Stimulated activated naive CD8-positive, alpha-beta T cell treated with anti-CD3 and anti-CD28 coated beads, Interleukin-15, amount 100 ng/mL, for 72 hours (primary cell): ENCODE measurements around the gene TMEM88.

Experiments used
- ATAC-seq: fragments of 150-1000 bp; cut with Tn5 transposase; 2 replicates; pipeline ENCODE4 v1.10.0; 2021; ENCODE audit warnings: mild to moderate bottlenecking, moderate library complexity
- DNase-seq, 2 donors: peaks; one replicate each; pipeline ENCODE4 v3.0.0; 2021 to 2022
- H3K27ac Mint-ChIP-seq, 2 donors: one replicate each; pipeline ENCODE4 v1.8.0; 2022; ENCODE audit warnings: mild to moderate bottlenecking in 2 of 2, mixed read lengths in 2 of 2, moderate library complexity in 2 of 2
- H3K27me3 Mint-ChIP-seq: one replicate; pipeline ENCODE4 v1.8.0; 2022; ENCODE audit warnings: mixed read lengths
- H3K4me1 Mint-ChIP-seq: one replicate; pipeline ENCODE4 v1.8.0; 2022; ENCODE audit warnings: mild to moderate bottlenecking, mixed read lengths
- H3K4me3 Mint-ChIP-seq, 2 donors: one replicate each; pipeline ENCODE4 v1.8.0; 2022; ENCODE audit warnings: mild to moderate bottlenecking in 2 of 2, mixed read lengths in 2 of 2, moderate library complexity in 1 of 2
- H3K9me3 Mint-ChIP-seq, 2 donors: one replicate each; pipeline ENCODE4 v1.8.0; 2022; ENCODE audit warnings: mixed read lengths in 2 of 2

TMEM88 gene

GRCh38 chr17:7824021-7824924, 30.6 kb upstream of the TMEM88 start:
- Mint-ChIP-seq H3K9me3 (no peaks in the 10 kb centered on the region), H3K27ac (no peak overlapping the region), H3K4me3 (no peak overlapping the region), H3K4me1 (peaks cover 6% of the 10 kb centered on the region), H3K27me3 (peaks cover 16% of the 10 kb centered on the region)
- DNase-seq = no peak
- ATAC-seq = no peak

- Mint-ChIP-seq H3K27ac (peak overlapping the region in 1 of 2 donors; percentile 72), H3K4me3 (no peak overlapping the region), H3K27me3 (peaks cover 16% of the 10 kb centered on the region), H3K9me3 (no peaks in the 10 kb centered on the region), H3K4me1 (peaks cover 6% of the 10 kb centered on the region)
- DNase-seq (no peak), ATAC-seq (no peak)
Measured at GRCh38 chr17:7825206-7825990, 29.5 kb upstream of the TMEM88 start.

GRCh38 chr17:7830616-7831015, 24.2 kb upstream of the TMEM88 start:
- no peak for DNase-seq
- Mint-ChIP-seq H3K9me3 (no peaks in the 10 kb centered on the region), H3K27me3 (peaks cover 20% of the 10 kb centered on the region), H3K4me1 (peaks cover 9% of the 10 kb centered on the region), H3K27ac (no peak overlapping the region), H3K4me3 (no peak overlapping the region)
- no peak for ATAC-seq

GRCh38 chr17:7831233-7831632, 23.6 kb upstream of the TMEM88 start:
- Mint-ChIP-seq H3K4me1 (peaks cover 12% of the 10 kb centered on the region), H3K4me3 (no peak overlapping the region), H3K9me3 (no peaks in the 10 kb centered on the region), H3K27ac (no peak overlapping the region), H3K27me3 (peaks cover 20% of the 10 kb centered on the region)
- DNase-seq (no peak), ATAC-seq (no peak)

- Mint-ChIP-seq H3K4me3 (no peak overlapping the region), H3K9me3 (no peaks in the 10 kb centered on the region)
- DNase-seq = no peak
Measured at GRCh38 chr17:7832431-7832830, 22.4 kb upstream of the TMEM88 start.

GRCh38 chr17:7833011-7833794, 21.7 kb upstream of the TMEM88 start:
- Mint-ChIP-seq H3K4me3 (peak overlapping the region; percentile 88 to 95), H3K27ac (peak overlapping the region in 1 of 2 donors; percentile 58), H3K27me3 (peaks cover 14% of the 10 kb centered on the region), H3K9me3 (no peaks in the 10 kb centered on the region), H3K4me1 (peaks cover 29% of the 10 kb centered on the region)
- no peak for DNase-seq
- ATAC-seq = no peak

More at GRCh38 chr17:7832431-7832830, 22.4 kb upstream of the TMEM88 start:
- Mint-ChIP-seq H3K27ac (no peak overlapping the region), H3K4me1 (peaks cover 24% of the 10 kb centered on the region), H3K27me3 (peaks cover 14% of the 10 kb centered on the region)
- ATAC-seq = no peak

GRCh38 chr17:7833795-7834541, 20.9 kb upstream of the TMEM88 start, which contains the start of gene KDM6B:
Gene KDM6B (plus strand): TSS chr17:7834217. CDS start chr17:7845555, 11,338 bp downstream.
- Mint-ChIP-seq H3K27ac (peak within 1 kb of the TSS; percentile 94 to 97), H3K4me1 (peaks cover 36% of the 10 kb centered on the region), H3K27me3 (peaks cover 14% of the 10 kb centered on the region), H3K4me3 (peak within 1 kb of the TSS; percentile 88 to 95), H3K9me3 (no peaks in the 10 kb centered on the region)
- DNase-seq (peak; percentile 86 to 87), ATAC-seq (peak; percentile 73)

GRCh38 chr17:7834542-7834956, 20.3 kb upstream of the TMEM88 start:
- DNase-seq (no peak), ATAC-seq (peak; percentile 5)
- Mint-ChIP-seq H3K27ac (peak overlapping the region; percentile 7 to 94), H3K9me3 (no peaks in the 10 kb centered on the region), H3K27me3 (peaks cover 14% of the 10 kb centered on the region), H3K4me3 (peak overlapping the region; percentile 88 to 95), H3K4me1 (peaks cover 41% of the 10 kb centered on the region)

- DNase-seq (peak; percentile 83), ATAC-seq (peak; percentile 52)
- Mint-ChIP-seq H3K27ac (peak overlapping the region; percentile 94 to 97), H3K4me3 (peak overlapping the region; percentile 88 to 95), H3K4me1 (peaks cover 48% of the 10 kb centered on the region), H3K9me3 (no peaks in the 10 kb centered on the region), H3K27me3 (peaks cover 14% of the 10 kb centered on the region)
Measured at GRCh38 chr17:7834957-7835813, 19.7 kb upstream of the TMEM88 start.

- Mint-ChIP-seq H3K4me3 (peak overlapping the region; percentile 88 to 95), H3K27ac (peak overlapping the region; percentile 6 to 91), H3K9me3 (no peaks in the 10 kb centered on the region), H3K27me3 (peaks cover 14% of the 10 kb centered on the region), H3K4me1 (peaks cover 56% of the 10 kb centered on the region)
- DNase-seq = peak in 1 of 2 donors; percentile 44
- no peak for ATAC-seq
Measured at GRCh38 chr17:7835814-7836595, 18.9 kb upstream of the TMEM88 start.

- H3K9me3 Mint-ChIP-seq = no peaks in the 10 kb centered on the region
- DNase-seq (peak; percentile 65 to 74), ATAC-seq (no peak)
- peak overlapping the region; percentile 90 to 91 for H3K27ac Mint-ChIP-seq
- peaks cover 62% of the 10 kb centered on the region for H3K4me1 Mint-ChIP-seq
- H3K27me3 Mint-ChIP-seq = peaks cover 14% of the 10 kb centered on the region
- H3K4me3 Mint-ChIP-seq = peak overlapping the region; percentile 88 to 95
Measured at GRCh38 chr17:7836596-7837407, 18.1 kb upstream of the TMEM88 start.

- ATAC-seq = no peak
- Mint-ChIP-seq H3K9me3 (no peaks in the 10 kb centered on the region), H3K4me1 (peaks cover 69% of the 10 kb centered on the region), H3K27ac (peak overlapping the region; percentile 90 to 96), H3K4me3 (peak overlapping the region; percentile 88 to 95), H3K27me3 (peaks cover 9% of the 10 kb centered on the region)
- DNase-seq = no peak
Measured at GRCh38 chr17:7837408-7838088, 17.3 kb upstream of the TMEM88 start.
